ENCODE measurements around the gene AGBL1. TPM values are rescaled to one million over a fixed set of nuclear protein-coding genes. Genes with fewer than 3 reads are reported as not detected.

AGBL1 gene
- total RNA-seq, 3 donors from 2014 or later (not counting 1 experiment from before 2014, with no cell fraction given), result not detected

GRCh38 chr15:86411916-86412315 lies 332.2 kb downstream of the AGBL1 start:
- no peak for TF ChIP-seq CTCF (IDR thresholded peaks at IDR 0.05)
- Mint-ChIP-seq H3K36me3 (no peaks in the 10 kb centered on the region), H3K9me3 (peaks cover 0 to 3% of the 10 kb centered on the region in 2 donors), H3K27me3 (ENCODE audit: low read depth in 2 of 2) (no peaks in the 10 kb centered on the region), H3K4me3 (no peak overlapping the region), H3K4me1 (no peaks in the 10 kb centered on the region), H3K27ac (no peak overlapping the region)
- Histone ChIP-seq H3K4me3 (ENCODE audit: low read length) (no peak overlapping the region), H3K9me3 (ENCODE audit: control insufficient read depth, insufficient read depth, low read length) (no peaks in the 10 kb centered on the region), H3K4me1 (ENCODE audit: control insufficient read depth, insufficient read depth, low read length) (no peaks in the 10 kb centered on the region), H3K27me3 (ENCODE audit: control insufficient read depth, insufficient read depth, low read length) (peaks cover 3% of the 10 kb centered on the region), H3K36me3 (ENCODE audit: control insufficient read depth, insufficient read depth, low read length) (no peaks in the 10 kb centered on the region), H3K27ac (ENCODE audit: low read length) (no peak overlapping the region)
- DNase-seq (no peak), ATAC-seq (no peak)
- WGBS (ENCODE audit: insufficient coverage), result 67% methylated on average over 2 of the region's 2 CpGs
- intact Hi-C loops (cut with micrococcal nuclease), result no loop called here

GRCh38 chr15:86413191-86413590 lies 333.5 kb downstream of the AGBL1 start:
- no peak for TF ChIP-seq CTCF (IDR thresholded peaks at IDR 0.05)
- Histone ChIP-seq H3K4me3 (ENCODE audit: low read length) (no peak overlapping the region), H3K36me3 (ENCODE audit: control insufficient read depth, insufficient read depth, low read length) (no peaks in the 10 kb centered on the region), H3K4me1 (ENCODE audit: control insufficient read depth, insufficient read depth, low read length) (no peaks in the 10 kb centered on the region), H3K9me3 (ENCODE audit: control insufficient read depth, insufficient read depth, low read length) (no peaks in the 10 kb centered on the region), H3K27me3 (ENCODE audit: control insufficient read depth, insufficient read depth, low read length) (peaks cover 3% of the 10 kb centered on the region), H3K27ac (ENCODE audit: low read length) (no peak overlapping the region)
- H3K27ac Mint-ChIP-seq, result no peak overlapping the region
- intact Hi-C loops (cut with micrococcal nuclease), result no loop called here
- DNase-seq (no peak), ATAC-seq (no peak)
- peaks cover 3 to 4% of the 10 kb centered on the region in 2 donors for H3K9me3 Mint-ChIP-seq
- no peaks in the 10 kb centered on the region for H3K36me3 Mint-ChIP-seq
- H3K4me1 Mint-ChIP-seq, result no peaks in the 10 kb centered on the region
- H3K4me3 Mint-ChIP-seq, result no peak overlapping the region
- no peaks in the 10 kb centered on the region for H3K27me3 Mint-ChIP-seq (ENCODE audit: low read depth in 2 of 2)
- WGBS (ENCODE audit: insufficient coverage), result no CpG with 5 or more reads among the region's 1 CpG

- no peak overlapping the region for H3K27ac ChIP-seq (ENCODE audit: low read length)
- H3K4me3 Mint-ChIP-seq, result no peak overlapping the region
- no CpG with 5 or more reads among the region's 3 CpGs for WGBS (ENCODE audit: insufficient coverage)
- intact Hi-C loops (cut with micrococcal nuclease), result no loop called here
- TF ChIP-seq CTCF (IDR thresholded peaks at IDR 0.05), result no peak
- no peaks in the 10 kb centered on the region for H3K27me3 Mint-ChIP-seq (ENCODE audit: low read depth in 2 of 2)
- no peaks in the 10 kb centered on the region for H3K27me3 ChIP-seq (ENCODE audit: control insufficient read depth, insufficient read depth, low read length)
- H3K27ac Mint-ChIP-seq, result no peak overlapping the region
- ATAC-seq, result no peak
- peaks cover 3 to 7% of the 10 kb centered on the region in 2 donors for H3K9me3 Mint-ChIP-seq
- no peaks in the 10 kb centered on the region for H3K4me1 Mint-ChIP-seq
- no peak for DNase-seq
- no peaks in the 10 kb centered on the region for H3K4me1 ChIP-seq (ENCODE audit: control insufficient read depth, insufficient read depth, low read length)
- H3K36me3 ChIP-seq (ENCODE audit: control insufficient read depth, insufficient read depth, low read length), result no peaks in the 10 kb centered on the region
- no peaks in the 10 kb centered on the region for H3K9me3 ChIP-seq (ENCODE audit: control insufficient read depth, insufficient read depth, low read length)
- H3K4me3 ChIP-seq (ENCODE audit: low read length), result no peak overlapping the region
- H3K36me3 Mint-ChIP-seq, result no peaks in the 10 kb centered on the region
Observed at GRCh38 chr15:86425746-86426145, 346.1 kb downstream of the AGBL1 start.

- Mint-ChIP-seq H3K4me3 (no peak overlapping the region), H3K27me3 (ENCODE audit: low read depth in 2 of 2) (no peaks in the 10 kb centered on the region), H3K4me1 (no peaks in the 10 kb centered on the region), H3K9me3 (no peaks in the 10 kb centered on the region), H3K27ac (no peak overlapping the region), H3K36me3 (no peaks in the 10 kb centered on the region)
- Histone ChIP-seq H3K4me3 (ENCODE audit: low read length) (no peak overlapping the region), H3K36me3 (ENCODE audit: control insufficient read depth, insufficient read depth, low read length) (no peaks in the 10 kb centered on the region), H3K4me1 (ENCODE audit: control insufficient read depth, insufficient read depth, low read length) (no peaks in the 10 kb centered on the region), H3K27me3 (ENCODE audit: control insufficient read depth, insufficient read depth, low read length) (no peaks in the 10 kb centered on the region), H3K9me3 (ENCODE audit: control insufficient read depth, insufficient read depth, low read length) (no peaks in the 10 kb centered on the region), H3K27ac (ENCODE audit: low read length) (no peak overlapping the region)
- intact Hi-C loops (cut with micrococcal nuclease), result no loop called here
- WGBS (ENCODE audit: insufficient coverage), result 92% methylated on average over 2 of the region's 2 CpGs
- no peak for ATAC-seq
- DNase-seq, result no peak
- TF ChIP-seq CTCF (IDR thresholded peaks at IDR 0.05), result no peak
Observed at GRCh38 chr15:86432861-86433260, 353.2 kb downstream of the AGBL1 start.
